Vagina (tissue), 2 donors: ENCODE data around the gene STK35. TPM values are rescaled to one million over a fixed set of nuclear protein-coding genes. Genes with fewer than 3 reads are reported as not detected.

Source experiments
- DNase-seq, 2 donors: peaks; one replicate each; pipeline ENCODE4 v3.0.0-alpha.2; 2017; ENCODE audit errors: extremely low spot score in 2 of 2
- H3K27ac ChIP-seq: fragments of 200-600 bp; sonication (generic); one replicate; pipeline ENCODE4 v1.5.1; 2019
- H3K27me3 ChIP-seq: fragments of 200-600 bp; sonication (generic); one replicate; pipeline ENCODE4 v1.5.1; 2019
- H3K36me3 ChIP-seq, 2 donors: fragments of 200-600 bp; sonication (generic); one replicate each; pipeline ENCODE4 v1.5.1; 2017 to 2019
- H3K4me1 ChIP-seq: fragments of 200-600 bp; sonication (generic); one replicate; pipeline ENCODE4 v1.5.1; 2019
- H3K4me3 ChIP-seq, 2 donors: fragments of 200-600 bp; sonication (generic); 1 replicate in 1 of 2; 2 replicates in 1 of 2; pipeline ENCODE4 v1.5.1; 2016 to 2019
- H3K9me3 ChIP-seq: fragments of 200-600 bp; sonication (generic); one replicate; pipeline ENCODE4 v1.5.1; 2019
- CTCF ChIP-seq, 3 experiments: fragments of 450-650 bp in 2 of 3; fragments of 200-600 bp in 1 of 3; sonication (generic) in 1 of 3; IDR thresholded peaks; one replicate each; pipeline ENCODE4 v1.5.1; 2017 to 2019; ENCODE audit warnings: antibody characterized with exemption in 3 of 3, mild to moderate bottlenecking in 2 of 3, moderate library complexity in 2 of 3
- POLR2A ChIP-seq, 2 donors: fragments of 450-650 bp; IDR thresholded peaks; one replicate each; pipeline ENCODE4 v1.6.1; 2017; ENCODE audit warnings: antibody characterized with exemption in 2 of 2, mild to moderate bottlenecking in 2 of 2, moderate library complexity in 2 of 2
- POLR2AphosphoS5 ChIP-seq, 2 donors: sonication (generic); formaldehyde crosslinking; IDR thresholded peaks; one replicate each; pipeline ENCODE4 v1.9.0; 2017; ENCODE audit warnings: antibody characterized with exemption in 2 of 2, mild to moderate bottlenecking in 2 of 2, low read depth in 1 of 2; ENCODE audit not compliant: insufficient read depth in 1 of 2
- intact Hi-C: fragments of 100-400 bp; cut with DNase I; formaldehyde crosslinking; loops from one replicate; pipeline ENCODE4 v1.15.1; 2023
- total RNA-seq: library from RNA; depleted of rRNA; stranded (reverse); fragments of >200 nt; gene quantifications from one replicate; pipeline ENCODE4 v1.2.3, GENCODE V29; 2016

Gene STK35
- total RNA-seq, 1 donor from 2014 or later, result 11.5 TPM

GRCh38 chr20:2142649-2143048 is 41.0 kb downstream of the STK35 start:
- no peak overlapping the region for H3K27ac ChIP-seq
- H3K4me3 ChIP-seq, result no peak overlapping the region
- TF ChIP-seq CTCF (IDR thresholded peaks at IDR 0.05), result no peak
- no peak for TF ChIP-seq POLR2A (IDR thresholded peaks at IDR 0.05)
- TF ChIP-seq POLR2AphosphoS5 (IDR thresholded peaks at IDR 0.05; ENCODE audit: insufficient read depth in 1 of 2, low read depth in 1 of 2), result no peak
- no peak for DNase-seq
- no peaks in the 10 kb centered on the region for H3K9me3 ChIP-seq
- H3K36me3 ChIP-seq, result peaks cover 0 to 22% of the 10 kb centered on the region in 2 donors
- H3K27me3 ChIP-seq, result no peaks in the 10 kb centered on the region
- H3K4me1 ChIP-seq, result peaks cover 17% of the 10 kb centered on the region
- intact Hi-C loops, result no loop called here

- no peak overlapping the region for H3K4me3 ChIP-seq
- TF ChIP-seq POLR2AphosphoS5 (IDR thresholded peaks at IDR 0.05; ENCODE audit: insufficient read depth in 1 of 2, low read depth in 1 of 2) (no peak), POLR2A (IDR thresholded peaks at IDR 0.05) (no peak), CTCF (IDR thresholded peaks at IDR 0.05) (no peak)
- peaks cover 0 to 22% of the 10 kb centered on the region in 2 donors for H3K36me3 ChIP-seq
- DNase-seq, result no peak
- H3K27me3 ChIP-seq, result no peaks in the 10 kb centered on the region
- no peaks in the 10 kb centered on the region for H3K9me3 ChIP-seq
- intact Hi-C loops, result no loop called here
- H3K4me1 ChIP-seq, result peaks cover 16% of the 10 kb centered on the region
- H3K27ac ChIP-seq, result no peak overlapping the region
Observed at GRCh38 chr20:2143594-2143993, 42.0 kb downstream of the STK35 start.

GRCh38 chr20:2144850-2145249 is 43.2 kb downstream of the STK35 start:
- peaks cover 0 to 25% of the 10 kb centered on the region in 2 donors for H3K36me3 ChIP-seq
- intact Hi-C loops, result no loop called here

GRCh38 chr20:2145376-2145775 is 43.7 kb downstream of the STK35 start:
- Histone ChIP-seq H3K9me3 (no peaks in the 10 kb centered on the region), H3K27me3 (no peaks in the 10 kb centered on the region), H3K36me3 (peaks cover 0 to 25% of the 10 kb centered on the region in 2 donors), H3K27ac (no peak overlapping the region), H3K4me3 (no peak overlapping the region), H3K4me1 (peaks cover 13% of the 10 kb centered on the region)
- no peak for DNase-seq
- intact Hi-C loops, result no loop called here
- TF ChIP-seq POLR2AphosphoS5 (IDR thresholded peaks at IDR 0.05; ENCODE audit: insufficient read depth in 1 of 2, low read depth in 1 of 2) (no peak), CTCF (IDR thresholded peaks at IDR 0.05) (no peak), POLR2A (IDR thresholded peaks at IDR 0.05) (no peak)

More at GRCh38 chr20:2144850-2145249, 43.2 kb downstream of the STK35 start:
- Histone ChIP-seq H3K4me3 (no peak overlapping the region), H3K27me3 (no peaks in the 10 kb centered on the region), H3K9me3 (no peaks in the 10 kb centered on the region), H3K27ac (no peak overlapping the region), H3K4me1 (peaks cover 16% of the 10 kb centered on the region)
- DNase-seq, result no peak
- TF ChIP-seq POLR2AphosphoS5 (IDR thresholded peaks at IDR 0.05; ENCODE audit: insufficient read depth in 1 of 2, low read depth in 1 of 2) (no peak), CTCF (IDR thresholded peaks at IDR 0.05) (no peak), POLR2A (IDR thresholded peaks at IDR 0.05) (no peak)

- no peaks in the 10 kb centered on the region for H3K27me3 ChIP-seq
- no peaks in the 10 kb centered on the region for H3K9me3 ChIP-seq
- intact Hi-C loops, result no loop called here
- peaks cover 0 to 25% of the 10 kb centered on the region in 2 donors for H3K36me3 ChIP-seq
- no peak for TF ChIP-seq CTCF (IDR thresholded peaks at IDR 0.05)
- no peak for TF ChIP-seq POLR2AphosphoS5 (IDR thresholded peaks at IDR 0.05; ENCODE audit: insufficient read depth in 1 of 2, low read depth in 1 of 2)
- no peak for TF ChIP-seq POLR2A (IDR thresholded peaks at IDR 0.05)
- H3K4me3 ChIP-seq, result no peak overlapping the region
- no peak overlapping the region for H3K27ac ChIP-seq
- H3K4me1 ChIP-seq, result peaks cover 13% of the 10 kb centered on the region
- DNase-seq, result no peak
Observed at GRCh38 chr20:2146080-2146867, 44.6 kb downstream of the STK35 start.
